22Rv1 (cell line): ENCODE results near the gene RNF115.
"Not testable (repeated sequence)": the region's sequence is repeated elsewhere in the genome, so short reads cannot be mapped to it uniquely, and the experiment has no call there.

ENCODE experiments used
- H3K27ac ChIP-seq: fragments of 450-650 bp; 2 replicates; pipeline ENCODE4 v1.5.1; 2017
- CTCF ChIP-seq: fragments of 450-650 bp; IDR thresholded peaks from 2 replicates; pipeline ENCODE4 v1.5.1; 2017; ENCODE audit warnings: mild to moderate bottlenecking
- ZFX ChIP-seq: fragments of 450-650 bp; IDR thresholded peaks from 2 replicates; pipeline ENCODE4 v1.6.1; 2017; ENCODE audit warnings: antibody characterized with exemption, borderline replicate concordance

Gene RNF115

DNA sequence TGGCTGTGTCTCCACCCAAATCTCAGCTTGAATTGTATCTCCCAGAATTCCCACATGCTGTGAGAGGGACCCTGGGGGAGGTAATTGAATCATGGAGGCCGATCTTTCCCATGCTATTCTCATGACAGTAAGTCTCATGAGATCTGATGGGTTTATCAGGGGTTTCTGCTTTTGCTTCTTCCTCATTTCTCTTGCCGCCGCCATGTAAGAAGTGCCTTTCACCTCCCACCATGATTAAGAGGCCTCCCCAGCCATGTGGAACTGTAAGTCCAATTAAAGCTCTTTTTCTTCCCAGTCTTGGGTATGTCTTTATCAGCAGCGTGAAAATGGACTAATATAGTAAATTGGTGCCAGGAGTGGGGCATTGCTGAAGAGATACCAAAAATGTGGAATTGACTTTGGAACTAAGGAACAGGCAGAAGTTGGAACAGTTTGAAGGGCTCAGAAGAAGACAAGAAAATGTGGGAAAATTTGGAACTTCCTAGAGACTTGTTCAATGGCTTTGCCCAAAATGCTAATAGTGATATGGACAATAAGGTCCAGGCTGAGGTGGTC, 63.4 kb downstream of the RNF115 start:
- H3K27ac ChIP-seq, result not testable (repeated sequence)

GRCh38 chr1:145759721-145760120, 64.2 kb downstream of the RNF115 start:
- no peak overlapping the region for H3K27ac ChIP-seq
- no peak for TF ChIP-seq ZFX
- no peak for TF ChIP-seq CTCF

- TF ChIP-seq ZFX (no peak), CTCF (no peak)
- no peak overlapping the region for H3K27ac ChIP-seq
These were observed 65.3 kb downstream of the RNF115 start for GRCh38 chr1:145758575-145758974.

- no peak for TF ChIP-seq CTCF
- TF ChIP-seq ZFX, result no peak
- H3K27ac ChIP-seq, result no peak overlapping the region
These were observed 65.8 kb downstream of the RNF115 start for GRCh38 chr1:145758116-145758515.

GRCh38 chr1:145757420-145757819, 66.5 kb downstream of the RNF115 start:
- no peak for TF ChIP-seq ZFX
- no peak for TF ChIP-seq CTCF
- H3K27ac ChIP-seq, result no peak overlapping the region

GRCh38 chr1:145751491-145752037, 72.3 kb downstream of the RNF115 start:
- H3K27ac ChIP-seq, result no peak overlapping the region
- TF ChIP-seq ZFX (no peak), CTCF (no peak)

DNA sequence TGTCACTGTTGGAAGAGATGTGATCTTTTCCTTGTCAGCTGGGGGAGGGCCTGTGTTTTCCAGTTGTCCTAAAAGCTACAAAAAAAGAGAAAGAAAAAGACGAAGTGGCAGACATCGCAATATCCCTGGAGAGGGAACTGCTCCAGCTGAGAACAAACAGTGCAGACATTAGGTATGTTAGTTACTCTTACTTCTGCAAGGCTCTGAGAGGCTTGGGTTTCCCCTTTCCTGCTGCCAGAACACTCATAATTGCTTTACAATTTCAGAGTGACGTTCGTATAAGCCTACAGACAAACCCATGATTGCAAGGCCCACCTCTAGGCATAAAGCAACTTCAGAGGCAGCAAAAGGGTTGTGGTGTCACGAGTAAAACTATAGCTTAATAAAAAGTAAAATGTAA, 73.5 kb downstream of the RNF115 start:
- no peak for TF ChIP-seq CTCF
- no peak for TF ChIP-seq ZFX

More for the DNA sequence above, 73.5 kb downstream of the RNF115 start:
- H3K27ac ChIP-seq, result no peak overlapping the region
